ENCODE data around the gene KIF27. TPM values are rescaled to one million over a fixed set of nuclear protein-coding genes. Genes with fewer than 3 reads are reported as not detected.

Gene KIF27, protein sequence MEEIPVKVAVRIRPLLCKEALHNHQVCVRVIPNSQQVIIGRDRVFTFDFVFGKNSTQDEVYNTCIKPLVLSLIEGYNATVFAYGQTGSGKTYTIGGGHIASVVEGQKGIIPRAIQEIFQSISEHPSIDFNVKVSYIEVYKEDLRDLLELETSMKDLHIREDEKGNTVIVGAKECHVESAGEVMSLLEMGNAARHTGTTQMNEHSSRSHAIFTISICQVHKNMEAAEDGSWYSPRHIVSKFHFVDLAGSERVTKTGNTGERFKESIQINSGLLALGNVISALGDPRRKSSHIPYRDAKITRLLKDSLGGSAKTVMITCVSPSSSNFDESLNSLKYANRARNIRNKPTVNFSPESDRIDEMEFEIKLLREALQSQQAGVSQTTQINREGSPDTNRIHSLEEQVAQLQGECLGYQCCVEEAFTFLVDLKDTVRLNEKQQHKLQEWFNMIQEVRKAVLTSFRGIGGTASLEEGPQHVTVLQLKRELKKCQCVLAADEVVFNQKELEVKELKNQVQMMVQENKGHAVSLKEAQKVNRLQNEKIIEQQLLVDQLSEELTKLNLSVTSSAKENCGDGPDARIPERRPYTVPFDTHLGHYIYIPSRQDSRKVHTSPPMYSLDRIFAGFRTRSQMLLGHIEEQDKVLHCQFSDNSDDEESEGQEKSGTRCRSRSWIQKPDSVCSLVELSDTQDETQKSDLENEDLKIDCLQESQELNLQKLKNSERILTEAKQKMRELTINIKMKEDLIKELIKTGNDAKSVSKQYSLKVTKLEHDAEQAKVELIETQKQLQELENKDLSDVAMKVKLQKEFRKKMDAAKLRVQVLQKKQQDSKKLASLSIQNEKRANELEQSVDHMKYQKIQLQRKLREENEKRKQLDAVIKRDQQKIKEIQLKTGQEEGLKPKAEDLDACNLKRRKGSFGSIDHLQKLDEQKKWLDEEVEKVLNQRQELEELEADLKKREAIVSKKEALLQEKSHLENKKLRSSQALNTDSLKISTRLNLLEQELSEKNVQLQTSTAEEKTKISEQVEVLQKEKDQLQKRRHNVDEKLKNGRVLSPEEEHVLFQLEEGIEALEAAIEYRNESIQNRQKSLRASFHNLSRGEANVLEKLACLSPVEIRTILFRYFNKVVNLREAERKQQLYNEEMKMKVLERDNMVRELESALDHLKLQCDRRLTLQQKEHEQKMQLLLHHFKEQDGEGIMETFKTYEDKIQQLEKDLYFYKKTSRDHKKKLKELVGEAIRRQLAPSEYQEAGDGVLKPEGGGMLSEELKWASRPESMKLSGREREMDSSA (N-terminal part only)
- total RNA-seq (2021) (8.5 and 9.2 TPM in 2 replicates), Bru-seq, nascent RNA (percentile 67 among the genes with signal in this experiment), BruChase-seq, experiment 1, labeled RNA remaining after a 2-hour chase (percentile 63 among the genes with signal in this experiment), BruChase-seq, experiment 2, labeled RNA remaining after a 6-hour chase (percentile 59 among the genes with signal in this experiment)
- long read RNA-seq, partial matches to known transcripts = 4 of 21 reads
- long read RNA-seq, other reads (novel, unspliced or antisense) = 17 of 21 reads

- TF ChIP-seq EZH2 (IDR thresholded peaks at IDR 0.05; ENCODE audit: borderline replicate concordance, low read depth, low read length, poor library complexity, severe bottlenecking) = no peak
- TF ChIP-seq CTCF (conservative IDR thresholded peaks at IDR 0.05; ENCODE audit: low read depth, low read length) = peak; percentile 49
- Histone ChIP-seq H3K36me3 (ENCODE audit: insufficient read depth, low read length, poor library complexity, severe bottlenecking) (no peaks in the 10 kb centered on the region), H3K27ac (ENCODE audit: low read depth, low read length, poor library complexity, severe bottlenecking) (peak within 1 kb of the TSS; percentile 95), H3K27me3 (replicated peaks; ENCODE audit: insufficient read depth, low read depth, low read length, poor library complexity) (no peaks in the 10 kb centered on the region), H3K4me1 (ENCODE audit: insufficient read depth, low read length, poor library complexity, severe bottlenecking) (no peaks in the 10 kb centered on the region), H3K9me3 (ENCODE audit: low read depth, low read length, poor library complexity, severe bottlenecking) (no peaks in the 10 kb centered on the region), H3K4me3 (ENCODE audit: low read depth, low read length, poor library complexity, severe bottlenecking) (peak within 1 kb of the TSS; percentile 93)
- DNase-seq (ENCODE audit: low spot score) = peak; percentile 97
- no TSS peak for BruUV-seq (replicated peaks)
- CTCF ChIA-PET = interaction anchor here (0.5 to 1.0 kb wide), 5 partner anchors 350 to 1159 kb away, joined by 3 to 4 read pairs (median 3); no protein-coding TSS in a partner anchor
- intact Hi-C loops (cut with micrococcal nuclease; ENCODE audit: unreplicated experiment) = loop anchor here (5.0 kb wide), 1 partner anchor 214 kb away; the partner anchor contains the start of gene UBQLN1
- POLR2A ChIA-PET (ENCODE audit: low non-redundant PET) = interaction anchor here (0.7 kb wide), 1 partner anchor 384 kb away, joined by 4 read pairs; no protein-coding TSS in a partner anchor
Measured at GRCh38 chr9:83920927-83921707, at the start of gene KIF27. KIF27 (minus strand) TSS chr9:83921432; CDS start chr9:83915591, 5,841 bp downstream.

DNA sequence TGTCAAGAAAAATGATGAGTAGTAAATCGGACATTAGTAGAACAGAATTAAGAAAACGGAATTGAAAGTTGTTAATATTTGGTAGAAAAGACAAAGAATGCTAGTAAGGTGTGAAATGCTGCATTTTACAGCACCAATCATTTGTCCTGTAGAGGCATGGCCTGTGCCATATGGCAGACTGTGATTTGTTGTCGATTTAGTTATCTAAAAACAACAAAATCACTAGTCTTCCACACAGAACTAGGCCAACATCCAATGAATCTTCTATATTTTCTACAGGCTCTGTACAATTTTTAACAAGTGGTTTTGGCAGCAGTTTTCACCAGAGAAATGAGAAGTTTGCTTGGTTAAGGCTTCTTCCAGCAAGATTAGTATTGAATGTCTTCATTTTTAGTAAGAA is 48.4 kb upstream of the KIF27 start:
- no peak for DNase-seq (ENCODE audit: low spot score)
- no peaks in the 10 kb centered on the region for H3K9me3 ChIP-seq (ENCODE audit: low read depth, low read length, poor library complexity, severe bottlenecking)
- H3K4me1 ChIP-seq (ENCODE audit: insufficient read depth, low read length, poor library complexity, severe bottlenecking) = peaks cover 16% of the 10 kb centered on the region
- H3K27ac ChIP-seq (ENCODE audit: low read depth, low read length, poor library complexity, severe bottlenecking) = peak overlapping the region; percentile 0
- CTCF ChIA-PET = no interaction called here
- intact Hi-C loops (cut with micrococcal nuclease; ENCODE audit: unreplicated experiment) = no loop called here
- no TSS peak for BruUV-seq (replicated peaks)
- H3K4me3 ChIP-seq (ENCODE audit: low read depth, low read length, poor library complexity, severe bottlenecking) = no peak overlapping the region
- TF ChIP-seq EZH2 (IDR thresholded peaks at IDR 0.05; ENCODE audit: borderline replicate concordance, low read depth, low read length, poor library complexity, severe bottlenecking) = no peak
- no peak for TF ChIP-seq CTCF (conservative IDR thresholded peaks at IDR 0.05; ENCODE audit: low read depth, low read length)
- no peaks in the 10 kb centered on the region for H3K27me3 ChIP-seq (replicated peaks; ENCODE audit: insufficient read depth, low read depth, low read length, poor library complexity)
- POLR2A ChIA-PET (ENCODE audit: low non-redundant PET) = no interaction called here
- H3K36me3 ChIP-seq (ENCODE audit: insufficient read depth, low read length, poor library complexity, severe bottlenecking) = peaks cover 84% of the 10 kb centered on the region

Measured in A673 (cell line).